Measurements from ENCODE around the gene PDCD7.

DNA sequence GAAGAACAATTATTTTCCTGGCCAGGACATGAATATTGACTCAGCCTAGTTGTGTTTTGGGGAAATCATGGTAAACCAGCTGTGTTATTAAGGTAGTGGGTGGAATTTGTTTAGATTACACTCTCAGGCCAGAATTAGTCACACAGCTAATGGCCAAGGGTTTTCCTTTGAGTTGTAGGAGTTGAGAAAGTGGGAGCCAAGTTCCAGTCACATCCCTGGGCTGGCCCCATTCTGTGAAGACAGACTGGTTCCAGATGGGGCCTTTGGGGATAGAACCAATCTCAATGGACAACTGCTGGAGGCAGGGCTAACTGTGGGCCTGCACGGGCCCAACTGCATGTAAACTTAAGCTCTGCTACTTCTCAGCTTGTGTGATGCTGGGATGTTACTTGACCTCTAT is 64.4 kb downstream of the PDCD7 start:
- TF ChIP-seq, protein P1, sequence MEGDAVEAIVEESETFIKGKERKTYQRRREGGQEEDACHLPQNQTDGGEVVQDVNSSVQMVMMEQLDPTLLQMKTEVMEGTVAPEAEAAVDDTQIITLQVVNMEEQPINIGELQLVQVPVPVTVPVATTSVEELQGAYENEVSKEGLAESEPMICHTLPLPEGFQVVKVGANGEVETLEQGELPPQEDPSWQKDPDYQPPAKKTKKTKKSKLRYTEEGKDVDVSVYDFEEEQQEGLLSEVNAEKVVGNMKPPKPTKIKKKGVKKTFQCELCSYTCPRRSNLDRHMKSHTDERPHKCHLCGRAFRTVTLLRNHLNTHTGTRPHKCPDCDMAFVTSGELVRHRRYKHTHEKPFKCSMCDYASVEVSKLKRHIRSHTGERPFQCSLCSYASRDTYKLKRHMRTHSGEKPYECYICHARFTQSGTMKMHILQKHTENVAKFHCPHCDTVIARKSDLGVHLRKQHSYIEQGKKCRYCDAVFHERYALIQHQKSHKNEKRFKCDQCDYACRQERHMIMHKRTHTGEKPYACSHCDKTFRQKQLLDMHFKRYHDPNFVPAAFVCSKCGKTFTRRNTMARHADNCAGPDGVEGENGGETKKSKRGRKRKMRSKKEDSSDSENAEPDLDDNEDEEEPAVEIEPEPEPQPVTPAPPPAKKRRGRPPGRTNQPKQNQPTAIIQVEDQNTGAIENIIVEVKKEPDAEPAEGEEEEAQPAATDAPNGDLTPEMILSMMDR (conservative IDR thresholded peaks at IDR 0.05): no peak
- TF ChIP-seq EZH2 (IDR thresholded peaks at IDR 0.05; ENCODE audit: low read depth): no peak
